Activated CD4-positive, alpha-beta T cell treated with anti-CD3 and anti-CD28 coated beads, Interleukin-2, amount 50 U/mL, for 16 hours (primary cell): ENCODE results near the gene GNA12.

Experiments used
- DNase-seq: peaks from one replicate; pipeline ENCODE4 v3.0.0-alpha.2; 2020

Gene GNA12

DNA sequence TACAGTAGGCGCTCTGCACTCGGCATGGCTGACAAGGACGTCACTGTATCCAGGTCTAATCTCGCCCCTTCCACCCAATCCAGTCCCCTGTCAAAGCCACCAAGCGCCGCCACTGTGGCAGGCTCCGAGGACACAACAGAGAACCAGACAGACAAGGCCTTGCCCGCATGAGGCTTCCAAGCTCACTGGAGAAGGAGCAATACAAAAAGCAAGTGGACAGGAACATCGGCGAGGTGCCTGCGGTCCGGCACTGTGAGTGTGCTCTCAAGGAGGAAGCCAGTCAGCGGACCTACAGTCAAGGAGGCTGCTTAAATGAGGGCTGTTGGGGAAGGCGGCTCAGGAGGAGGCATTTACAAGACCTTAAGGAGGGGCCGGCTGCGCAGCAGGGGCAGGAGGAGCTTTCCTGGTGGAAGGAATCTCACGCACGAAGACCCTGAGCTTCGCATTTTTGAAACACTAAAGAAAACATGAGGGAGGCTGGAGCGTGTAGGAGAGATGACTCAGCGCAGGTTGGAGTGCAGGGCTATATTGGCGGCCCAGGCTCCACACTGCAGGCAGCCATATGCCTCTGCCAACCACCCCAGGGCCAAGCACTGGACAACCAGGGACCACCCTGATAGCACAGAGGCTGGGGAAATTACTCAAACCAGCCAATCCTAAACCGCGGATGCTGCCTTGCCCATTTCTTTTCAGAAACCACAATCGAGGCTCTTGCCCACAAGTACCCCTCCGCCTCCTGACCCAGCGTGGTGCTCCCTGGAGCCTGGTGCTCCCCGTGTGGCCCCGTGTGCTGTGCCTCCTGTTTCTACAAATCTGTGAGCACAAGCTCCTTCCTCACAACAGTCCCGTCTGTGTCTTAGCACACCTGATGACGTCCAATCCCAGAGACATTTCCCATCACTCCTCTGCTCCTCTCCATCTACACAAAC is 28.9 kb downstream of the GNA12 start:
- no peak for DNase-seq

DNA sequence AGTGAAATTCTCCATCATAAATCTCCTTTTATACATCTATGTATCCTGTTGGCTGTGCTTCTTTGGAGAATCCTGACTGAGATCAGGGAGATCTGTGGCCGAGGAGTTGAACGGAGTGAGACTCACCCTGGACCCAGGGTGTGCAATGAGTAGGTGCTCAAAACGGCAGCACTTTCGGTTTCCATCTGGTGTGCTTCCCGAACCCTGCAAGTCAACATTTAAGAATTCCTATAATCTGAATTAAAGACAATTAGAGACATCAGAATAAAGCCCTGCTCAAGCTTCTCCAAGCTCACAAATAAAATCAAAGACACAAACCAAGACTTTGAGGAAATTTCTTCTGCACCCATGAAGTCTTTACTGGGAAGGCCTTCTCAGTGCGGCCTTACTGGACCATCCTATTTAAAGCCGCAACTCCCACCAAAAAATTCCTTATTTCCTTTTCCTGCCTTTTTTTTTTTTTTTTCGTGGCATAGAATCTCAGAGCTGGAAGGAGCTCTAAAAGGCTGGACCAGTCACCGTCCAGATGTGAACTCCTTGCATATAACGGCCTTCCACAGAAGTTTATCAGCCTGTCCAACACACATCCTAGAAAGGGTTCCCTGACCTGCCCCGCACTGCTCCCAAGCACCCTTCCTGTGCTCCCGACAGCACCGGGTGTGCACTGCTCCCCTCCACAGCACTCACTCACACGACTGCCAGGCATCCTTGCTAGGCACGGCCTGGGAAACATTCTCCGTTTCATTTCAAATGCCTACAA is 29.7 kb downstream of the GNA12 start:
- DNase-seq, result no peak

DNA sequence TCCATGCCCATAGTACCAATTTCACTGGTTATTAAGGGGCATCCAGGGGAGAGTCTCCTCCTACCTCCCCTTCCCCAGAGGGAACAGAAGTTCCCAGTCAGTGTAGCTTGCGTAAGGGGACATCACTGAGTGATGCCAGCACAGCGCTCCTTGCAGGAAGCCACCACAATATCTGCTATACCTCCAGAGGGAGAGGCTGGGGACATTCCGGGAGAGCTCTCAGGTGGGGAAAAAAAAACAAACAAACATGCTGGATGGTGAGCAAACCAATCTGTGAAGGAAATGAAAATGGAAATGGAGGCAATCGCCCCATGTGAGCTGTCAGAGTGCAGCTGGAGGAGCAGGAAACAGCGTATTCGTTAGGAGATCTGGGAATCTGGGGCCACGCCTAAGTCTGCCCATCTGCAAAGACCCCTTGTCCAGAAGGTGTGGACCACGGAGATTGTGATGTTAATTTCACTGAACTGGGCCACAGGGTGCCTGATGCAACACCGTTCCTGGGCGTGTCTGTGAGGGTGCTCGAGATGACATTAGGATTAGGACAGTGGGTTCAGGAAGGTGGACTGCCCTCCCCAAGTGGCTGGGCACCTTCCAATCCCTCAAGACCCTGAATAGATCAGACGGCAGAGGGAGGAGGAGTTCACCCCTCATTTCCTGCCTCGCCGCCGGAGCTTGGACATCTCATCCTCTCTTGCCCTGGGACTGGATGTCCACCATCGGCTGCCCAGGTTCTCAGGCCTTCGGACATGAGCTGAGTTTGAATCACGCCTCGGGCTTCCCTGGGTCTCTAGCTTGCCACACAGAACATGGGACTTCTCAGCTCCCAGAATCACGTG is 30.5 kb downstream of the GNA12 start:
- no peak for DNase-seq

DNA sequence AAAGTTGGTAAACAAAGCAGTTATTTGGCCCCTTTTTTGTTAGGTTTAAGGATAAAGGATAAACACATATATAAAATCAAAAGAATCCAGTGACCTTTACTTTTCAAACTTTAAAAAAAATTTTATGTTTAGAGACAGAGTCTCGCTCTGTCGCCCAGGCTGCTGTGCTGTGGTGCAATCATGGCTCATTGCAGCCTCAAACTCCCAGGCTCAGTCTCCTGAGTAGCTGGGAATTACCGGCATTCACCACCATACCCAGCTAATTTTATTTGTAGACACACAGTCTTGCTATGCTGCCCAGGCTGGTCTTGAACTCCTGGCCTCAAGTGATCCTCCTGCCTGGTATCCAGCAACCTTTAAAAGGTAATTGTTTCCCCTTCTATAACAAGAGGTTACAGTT is 31.3 kb downstream of the GNA12 start:
- no peak for DNase-seq

DNA sequence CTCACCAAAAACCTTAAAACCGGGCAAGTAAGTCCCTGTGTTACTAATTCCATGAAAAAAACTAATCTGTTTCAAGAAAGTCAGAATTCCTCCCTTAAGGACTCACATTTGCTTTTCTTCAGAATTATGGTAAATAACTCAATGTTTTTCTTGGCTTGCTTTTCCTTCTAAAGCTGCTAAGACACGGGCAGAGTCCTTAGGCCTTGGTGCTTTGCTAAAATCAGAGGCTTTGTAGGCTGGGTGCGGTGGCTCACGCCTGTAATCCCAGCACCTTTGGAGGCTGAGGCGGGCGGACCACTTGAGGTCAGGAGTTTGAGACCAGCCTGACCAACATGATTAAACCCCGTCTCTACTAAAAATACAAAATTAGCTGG is 32.0 kb downstream of the GNA12 start:
- DNase-seq, result no peak

DNA sequence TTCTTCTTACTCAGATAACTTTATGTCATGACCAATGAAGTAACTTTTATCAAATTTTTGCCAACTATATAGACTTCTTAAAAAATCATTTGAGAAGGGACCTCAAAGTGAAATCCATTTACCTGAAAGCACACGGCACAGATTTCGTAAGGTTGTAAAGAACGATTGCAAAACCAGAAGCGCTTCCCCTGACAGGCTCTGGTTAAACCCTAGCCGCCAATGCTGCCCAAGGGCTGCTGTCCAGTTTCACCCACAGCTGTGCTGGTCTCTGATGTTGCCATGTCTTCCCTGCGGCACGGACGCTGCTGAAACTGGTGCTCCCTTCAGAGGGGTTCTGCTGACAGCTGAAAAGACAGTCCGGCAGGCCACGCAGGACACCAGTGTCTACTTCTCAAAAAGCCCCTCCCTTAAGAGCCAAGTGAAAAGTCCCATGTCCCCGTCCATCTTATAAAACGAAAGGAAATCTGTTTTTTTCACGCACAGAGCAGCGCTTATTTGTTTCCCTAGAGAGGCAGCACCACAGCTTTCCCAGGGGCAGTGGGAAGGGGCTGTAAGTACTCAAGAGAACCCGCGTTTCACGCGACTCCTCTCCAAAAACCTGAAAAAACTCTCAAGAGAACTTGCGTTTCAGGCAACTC is 32.5 kb downstream of the GNA12 start:
- DNase-seq, result no peak

DNA sequence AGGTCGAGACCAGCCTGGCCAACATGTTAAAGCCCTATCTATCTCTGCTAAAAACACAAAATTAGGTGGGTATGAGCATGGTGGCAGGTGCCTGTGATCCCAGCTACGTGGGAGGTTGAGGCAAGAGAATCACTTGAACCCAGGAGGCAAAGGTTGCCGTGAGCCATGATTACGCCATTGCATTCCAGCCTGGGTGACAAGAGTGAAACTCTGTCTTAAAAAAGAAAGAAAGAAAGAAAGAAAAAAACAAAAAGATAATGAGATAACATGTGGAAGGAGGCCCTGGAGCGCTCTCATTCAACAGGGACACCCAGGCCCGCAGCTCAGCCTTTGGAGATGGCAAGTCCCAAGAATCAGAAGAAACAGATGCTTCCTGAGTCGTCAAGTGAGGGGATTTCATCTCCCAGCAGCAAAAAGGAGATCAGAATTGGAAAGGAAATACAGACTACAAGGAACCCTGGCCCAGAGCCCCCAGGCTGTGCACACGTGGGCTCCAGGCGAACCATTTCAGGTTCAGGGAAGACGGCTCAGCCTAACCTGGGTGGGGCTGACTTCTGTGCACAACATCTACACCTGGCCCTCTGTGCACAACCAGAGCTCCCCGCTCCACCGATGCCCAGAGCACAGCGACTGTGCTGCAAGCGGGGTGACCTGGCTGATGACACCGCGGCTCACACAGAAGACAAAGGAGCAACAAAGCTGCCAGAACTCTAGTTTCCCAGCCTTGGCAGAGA is 33.3 kb downstream of the GNA12 start:
- DNase-seq, result no peak

DNA sequence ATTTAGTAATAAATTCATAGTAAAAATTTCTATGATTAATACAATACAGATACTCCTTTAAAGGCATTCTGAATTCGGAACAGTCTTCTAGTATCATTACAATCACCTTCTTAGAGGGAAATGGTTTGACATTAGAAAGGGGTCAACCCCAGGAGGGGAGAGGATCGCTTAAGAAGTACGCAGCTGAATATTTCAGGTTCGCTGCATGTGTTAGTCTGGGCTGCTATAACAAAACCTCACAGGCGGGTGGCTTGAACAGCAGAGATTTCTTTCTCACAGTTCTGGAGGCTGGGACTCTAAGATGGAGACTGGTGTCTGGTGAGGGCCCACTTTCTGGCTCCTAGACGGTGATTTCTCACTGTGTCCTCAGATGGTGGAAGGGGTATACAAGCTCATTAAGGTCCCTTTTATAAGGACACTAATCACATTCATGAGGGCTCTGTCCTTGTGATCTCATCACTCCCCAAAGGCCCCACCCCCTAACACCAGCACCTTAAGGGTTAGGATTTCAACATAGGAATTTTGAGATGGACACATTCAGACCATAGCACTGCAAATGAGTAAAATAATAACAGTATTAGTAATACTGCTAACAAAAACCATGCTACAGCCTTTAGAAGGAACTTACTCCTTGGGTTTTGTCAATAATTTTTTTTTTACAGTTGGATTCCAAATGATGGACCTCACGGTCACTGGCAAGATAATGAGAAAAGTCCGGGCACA is 34.0 kb downstream of the GNA12 start:
- DNase-seq, result no peak

DNA sequence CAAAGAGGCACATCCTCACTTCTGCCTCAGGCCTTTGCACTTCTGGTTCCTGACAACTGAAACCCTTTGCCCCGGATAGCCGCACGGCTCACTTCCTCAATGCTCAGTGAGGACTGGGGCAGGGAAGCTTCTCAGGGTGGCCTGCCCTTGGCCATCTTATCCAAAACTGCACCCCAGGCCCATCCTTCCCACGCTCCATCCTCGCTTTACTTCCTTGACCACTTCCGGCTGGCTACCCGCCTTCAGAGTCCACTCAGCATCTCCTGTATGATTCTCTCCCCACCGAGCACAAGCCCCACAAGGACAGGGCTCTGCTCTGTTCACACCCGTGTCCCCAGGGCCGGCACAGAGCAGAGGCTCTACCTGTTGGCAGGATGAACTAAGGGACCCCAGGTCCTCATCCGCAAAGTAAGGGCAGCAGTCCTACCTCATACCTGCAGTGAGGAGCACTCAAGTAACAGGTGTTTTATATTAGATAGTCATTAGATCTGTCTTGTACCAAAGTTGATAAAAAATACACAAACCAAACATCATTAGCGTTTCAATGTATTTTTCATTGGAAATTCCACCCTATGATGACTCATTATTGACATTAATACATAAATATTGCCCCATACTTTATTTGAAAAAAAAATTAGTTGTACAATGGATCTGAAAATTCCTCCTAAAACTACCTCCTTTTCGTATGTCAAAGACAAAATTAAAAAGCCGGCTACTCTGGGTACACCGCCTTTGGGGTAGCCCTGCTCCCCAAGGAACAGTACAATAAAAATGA is 35.0 kb downstream of the GNA12 start:
- no peak for DNase-seq

DNA sequence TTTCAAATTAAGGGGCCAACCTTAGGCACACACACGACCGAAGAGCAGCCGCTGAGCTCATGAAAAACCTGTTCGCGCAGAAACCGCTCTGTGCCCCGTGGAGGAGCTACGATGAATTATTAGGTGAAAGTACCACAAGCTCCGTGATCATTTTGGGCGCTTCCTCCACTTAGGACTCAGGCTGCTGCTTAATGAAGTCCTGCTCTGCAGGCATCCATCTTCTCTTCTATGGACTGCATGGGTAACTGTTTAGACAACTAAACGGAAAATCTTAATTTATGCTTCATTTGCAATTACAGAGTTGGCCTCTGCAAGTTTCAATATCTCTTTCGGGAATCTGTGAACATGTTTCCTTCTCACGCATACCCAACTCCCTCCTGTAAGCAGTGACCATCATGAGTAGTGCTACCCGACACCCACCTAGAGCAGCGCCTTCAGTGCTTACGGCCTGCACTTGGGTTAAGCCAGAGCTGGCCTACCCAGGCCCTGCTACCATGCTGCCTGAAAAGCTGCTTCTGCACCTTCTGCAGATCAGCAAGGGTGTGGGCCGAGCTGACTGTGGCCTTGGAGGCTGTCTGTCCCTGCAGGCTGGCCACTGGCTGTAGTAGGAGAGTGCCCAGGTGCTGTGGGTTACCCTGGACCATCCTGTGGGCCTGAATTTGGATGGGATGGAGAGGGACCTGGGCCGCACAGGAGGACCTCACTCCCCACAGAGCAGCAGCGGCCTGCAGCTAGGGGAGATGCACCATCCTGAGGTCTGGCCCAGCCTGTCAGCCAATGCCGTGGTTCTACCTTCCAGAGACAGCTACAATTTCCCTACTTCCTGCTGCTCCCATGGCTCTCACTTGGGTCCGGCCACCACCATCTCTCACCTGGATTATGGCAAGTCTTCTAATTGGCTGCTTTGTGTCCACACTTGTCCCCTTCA is 36.0 kb downstream of the GNA12 start:
- DNase-seq, result no peak

DNA sequence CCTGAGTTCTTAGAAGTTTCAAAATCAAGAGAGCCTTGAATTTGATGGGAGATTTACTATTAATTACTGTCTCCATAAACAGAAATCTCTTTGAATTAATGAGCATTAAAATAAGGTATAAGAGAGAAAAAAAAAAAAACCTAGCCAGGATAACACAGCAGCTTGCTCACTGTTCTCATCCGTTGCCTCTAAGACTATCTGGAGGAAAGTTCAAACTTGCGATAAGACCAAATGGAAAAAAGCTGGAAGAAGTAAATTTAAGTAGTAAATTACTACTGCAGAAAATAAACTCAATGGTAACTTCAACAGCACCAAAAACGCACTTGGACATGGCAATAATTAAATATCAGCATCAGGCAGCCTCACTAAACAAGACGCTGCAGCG is 36.7 kb downstream of the GNA12 start:
- no peak for DNase-seq

DNA sequence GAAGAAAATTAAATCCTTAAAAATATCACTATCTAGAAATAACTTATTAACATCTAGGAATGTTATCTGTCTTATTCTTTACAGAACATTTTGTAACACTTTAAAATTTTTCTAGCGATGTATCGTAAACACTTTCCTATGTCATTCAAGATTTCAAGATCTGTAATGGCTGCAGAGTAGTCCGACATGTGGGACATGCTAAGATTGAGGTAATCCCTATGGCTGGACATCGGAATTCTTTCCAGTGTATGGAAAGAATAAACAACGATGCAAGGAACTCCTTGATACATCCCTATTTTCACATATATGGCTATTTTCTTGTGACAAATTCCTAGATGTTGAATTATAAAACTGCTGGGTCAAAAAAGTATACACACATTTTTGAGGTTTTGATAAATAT is 37.5 kb downstream of the GNA12 start:
- no peak for DNase-seq

DNA sequence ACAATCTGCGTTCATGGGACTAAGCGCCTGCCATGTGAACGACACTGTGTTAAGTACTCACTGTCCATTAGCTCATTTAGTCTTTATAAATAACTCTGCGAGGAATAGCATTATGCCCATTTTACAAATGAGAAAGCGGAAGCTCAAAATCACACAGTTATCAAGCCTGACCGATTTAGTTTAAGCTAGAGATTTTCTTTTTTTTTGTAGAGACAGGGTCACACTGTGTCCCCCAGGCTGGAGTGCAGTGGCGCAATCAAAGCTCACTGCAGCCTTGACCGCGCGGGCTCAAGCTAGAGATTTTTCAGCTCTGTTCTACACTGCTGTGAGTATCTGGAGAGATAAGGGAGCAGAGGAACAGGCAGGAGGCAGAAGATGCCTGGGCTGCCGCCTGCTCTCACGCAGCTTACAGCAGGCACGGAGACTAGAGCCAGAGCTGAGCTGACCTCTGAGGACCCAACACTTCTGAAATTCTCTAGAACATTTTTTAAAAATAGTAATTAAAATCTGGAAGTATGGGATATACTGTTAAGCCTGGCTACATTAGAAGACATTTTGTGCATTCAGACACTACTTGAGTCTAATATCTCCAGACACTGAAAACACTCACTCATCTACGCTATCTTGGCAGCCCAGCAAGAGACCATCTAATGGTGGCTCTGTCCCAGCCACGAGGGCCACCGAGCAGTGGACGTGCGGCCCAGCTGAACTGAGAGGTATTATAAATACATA is 38.7 kb downstream of the GNA12 start:
- no peak for DNase-seq

DNA sequence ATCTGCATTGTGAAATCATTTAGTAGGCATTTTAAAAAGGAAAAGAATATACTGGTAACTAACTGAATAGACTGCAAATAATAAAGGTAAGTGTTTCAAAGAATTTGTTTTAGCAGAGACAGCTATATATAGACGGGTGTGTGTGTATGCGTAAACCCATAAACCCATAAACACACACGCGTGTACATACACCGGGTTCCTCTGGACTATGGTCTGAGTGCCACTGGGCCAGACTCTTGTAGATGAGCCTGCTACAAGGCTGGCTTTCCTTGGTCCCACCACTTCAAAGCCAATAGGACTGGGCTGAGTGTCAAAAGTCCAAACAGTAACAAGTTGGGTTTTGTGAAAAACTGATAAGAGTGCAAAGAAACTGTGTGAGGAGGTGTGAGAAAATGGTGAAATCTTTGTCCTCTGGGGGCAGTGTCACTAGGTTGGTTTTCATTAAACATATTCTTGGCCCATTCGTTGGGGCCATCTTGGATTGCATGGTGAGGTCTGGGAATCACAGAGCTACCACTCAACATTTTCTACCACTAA is 39.8 kb downstream of the GNA12 start:
- no peak for DNase-seq

DNA sequence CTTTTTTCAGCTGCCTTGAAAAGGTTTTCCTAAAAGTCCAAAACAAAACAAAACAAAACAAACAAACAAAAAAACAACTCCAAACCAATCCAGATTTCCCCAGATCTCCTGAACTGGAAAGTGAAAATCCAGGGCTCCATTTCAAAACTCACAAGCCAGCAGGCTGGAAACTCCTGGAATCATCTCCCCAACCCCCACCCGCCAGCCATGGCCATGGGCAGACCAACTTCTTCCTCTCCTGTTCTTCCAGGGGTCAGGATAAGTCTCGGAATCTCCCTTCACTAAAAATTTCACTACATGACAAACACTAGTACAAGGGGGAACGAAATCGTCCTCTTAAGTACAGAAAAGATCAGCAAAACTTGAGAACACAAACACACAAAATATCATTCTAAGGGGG is 40.4 kb downstream of the GNA12 start:
- no peak for DNase-seq

DNA sequence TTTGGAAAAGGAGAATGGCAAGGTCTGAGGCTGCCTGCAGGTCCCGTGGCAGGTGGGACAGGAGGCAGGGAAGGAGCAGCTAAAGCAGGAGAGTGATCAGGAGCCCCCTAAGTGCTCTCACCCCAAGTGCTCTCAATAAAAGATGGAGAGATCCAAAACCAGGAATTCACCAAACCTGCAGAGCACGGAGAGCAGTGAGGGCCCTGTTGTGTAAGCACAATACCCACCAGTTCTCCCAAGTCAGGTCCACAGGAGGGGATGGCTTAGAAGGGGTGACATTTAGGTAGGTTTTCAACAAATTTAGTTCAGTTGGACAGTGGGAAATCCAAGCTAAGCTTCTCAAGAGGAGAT is 40.8 kb downstream of the GNA12 start:
- DNase-seq, result no peak

DNA sequence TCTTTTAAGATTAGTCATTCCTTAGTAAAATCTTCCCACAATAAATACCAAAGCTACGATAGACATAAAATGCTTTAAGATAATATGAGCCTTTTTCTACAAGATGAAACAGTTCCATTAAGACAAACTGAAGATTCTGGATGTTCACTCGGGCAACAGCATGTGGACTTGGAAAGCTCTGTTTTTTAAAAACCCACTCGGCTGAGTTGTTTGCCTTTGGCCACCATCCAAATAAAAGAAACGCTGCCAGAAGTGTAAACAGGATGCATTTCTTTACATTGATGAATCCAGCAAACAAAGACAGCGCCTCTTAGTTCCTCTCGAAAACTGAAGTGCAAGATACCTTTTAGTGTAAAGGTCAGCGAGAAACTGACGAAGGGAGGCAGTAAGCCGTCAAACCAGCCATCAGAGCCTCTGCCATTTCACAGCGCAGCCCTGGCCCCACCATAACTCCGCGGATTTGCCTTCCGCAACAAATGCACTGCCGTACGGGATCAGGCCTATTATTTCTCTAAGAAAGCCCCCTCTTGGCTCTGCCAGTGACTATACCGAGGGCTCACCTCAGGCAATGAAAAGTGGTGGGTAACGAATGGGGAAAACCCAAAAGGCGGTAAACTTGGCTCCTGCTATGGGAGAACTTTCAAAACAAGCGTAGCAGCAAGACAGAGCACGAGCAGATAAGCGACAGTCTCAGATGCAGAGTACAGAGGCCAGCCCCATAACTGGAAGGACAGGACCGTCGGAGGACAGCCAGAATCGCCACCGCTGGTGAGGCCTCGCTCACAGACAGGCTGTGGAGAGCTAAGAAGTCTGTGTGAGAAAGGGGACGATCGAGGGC is 41.4 kb downstream of the GNA12 start:
- DNase-seq, result no peak

DNA sequence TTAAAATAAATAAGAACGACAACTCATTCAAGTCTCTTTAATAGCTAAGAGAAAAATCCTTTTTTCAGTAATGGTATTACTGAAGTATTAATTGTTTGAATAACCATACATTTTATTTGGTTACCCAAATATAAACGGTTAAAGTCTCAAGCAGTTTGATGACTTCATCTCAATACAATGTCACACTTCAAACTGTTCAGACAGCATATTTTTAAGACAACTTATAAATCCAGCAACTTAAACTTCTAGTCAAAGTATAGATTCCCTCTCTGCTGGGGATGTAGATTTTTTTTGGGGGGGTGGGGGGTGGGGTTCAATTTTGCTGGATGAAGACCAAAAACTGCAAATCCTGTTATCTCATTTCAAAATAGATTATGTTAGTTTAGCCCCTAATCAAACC is 42.0 kb downstream of the GNA12 start:
- no peak for DNase-seq
